SKM-1 (cell line): Measurements from ENCODE around the gene CYP2D6.
"Not testable (repeated sequence)": the region's sequence is repeated elsewhere in the genome, so short reads cannot be mapped to it uniquely, and the experiment has no call there.

ENCODE experiments used
- DNase-seq: peaks from one replicate; lab custom pipeline; 2025; ENCODE audit not compliant: unreplicated experiment; lab: John Stamatoyannopoulos, UW

Gene CYP2D6

GRCh38 chr22:42158456-42159132, 28.0 kb upstream of the CYP2D6 start:
- DNase-seq = no peak

- no peak for DNase-seq
Observed at GRCh38 chr22:42156598-42156997, 26.0 kb upstream of the CYP2D6 start.

- DNase-seq = no peak
Observed at GRCh38 chr22:42156121-42156520, 25.5 kb upstream of the CYP2D6 start.

GRCh38 chr22:42155053-42155543, 24.5 kb upstream of the CYP2D6 start:
- no peak for DNase-seq

- DNase-seq = no peak
Observed at GRCh38 chr22:42154293-42155052, 23.9 kb upstream of the CYP2D6 start.

- DNase-seq = no peak
Observed at GRCh38 chr22:42152661-42153270, 22.2 kb upstream of the CYP2D6 start.

- DNase-seq = no peak
Observed at GRCh38 chr22:42151924-42152635, 21.5 kb upstream of the CYP2D6 start.

GRCh38 chr22:42150727-42151590, 20.3 kb upstream of the CYP2D6 start:
- no peak for DNase-seq

GRCh38 chr22:42149798-42150197, 19.2 kb upstream of the CYP2D6 start:
- not testable (repeated sequence) for DNase-seq

- DNase-seq = no peak
Observed at GRCh38 chr22:42145175-42145574, 14.6 kb upstream of the CYP2D6 start.

- not testable (repeated sequence) for DNase-seq
Observed at GRCh38 chr22:42143859-42144822, 13.5 kb upstream of the CYP2D6 start.

GRCh38 chr22:42142771-42143461, 12.3 kb upstream of the CYP2D6 start:
- no peak for DNase-seq

- DNase-seq = not testable (repeated sequence)
Observed at GRCh38 chr22:42141307-42142057, 10.9 kb upstream of the CYP2D6 start.

- not testable (repeated sequence) for DNase-seq
Observed at GRCh38 chr22:42140153-42140552, 9.5 kb upstream of the CYP2D6 start.

GRCh38 chr22:42139508-42139907, 8.9 kb upstream of the CYP2D6 start:
- not testable (repeated sequence) for DNase-seq

GRCh38 chr22:42138972-42139371, 8.4 kb upstream of the CYP2D6 start:
- no peak for DNase-seq

GRCh38 chr22:42138122-42138770, 7.6 kb upstream of the CYP2D6 start:
- no peak for DNase-seq
